Activated B cell treated with CpG ODN at 0.5 μM for 24 hours (primary cell): Measurements from ENCODE around the gene SLC27A2. TPM values are rescaled to one million over a fixed set of nuclear protein-coding genes. Genes with fewer than 3 reads are reported as not detected.
A peak's percentile ranks its signal among the peaks of the same experiment; 100 is the strongest.

Experiments
- ATAC-seq: fragments of 200-7000 bp; cut with Tn5 transposase; one replicate; pipeline ENCODE4 v1.10.0; 2021; ENCODE audit warnings: low read depth, mild to moderate bottlenecking, moderate library complexity
- CTCF ChIA-PET: fragments of 350-600 bp; sonication (Branson Sonifier 250); formaldehyde crosslinking; loops from one replicate; lab custom pipeline; 2021; ENCODE audit warnings: antibody characterized with exemption; lab: Charles Lee
- POLR2A ChIA-PET: fragments of 350-600 bp; sonication (Branson Sonifier 250); formaldehyde crosslinking; loops from one replicate; lab custom pipeline; 2021; ENCODE audit warnings: antibody characterized with exemption; lab: Charles Lee
- DNase-seq: peaks from one replicate; pipeline ENCODE4 v3.0.0; 2022
- H3K27ac Mint-ChIP-seq: one replicate; pipeline ENCODE4 v1.8.0; 2020; ENCODE audit warnings: mixed read lengths
- H3K27me3 Mint-ChIP-seq: one replicate; pipeline ENCODE4 v1.8.0; 2021; ENCODE audit warnings: mixed read lengths
- H3K36me3 Mint-ChIP-seq: one replicate; pipeline ENCODE4 v1.8.0; 2021; ENCODE audit warnings: low read depth, mixed read lengths
- H3K4me1 Mint-ChIP-seq: one replicate; pipeline ENCODE4 v1.8.0; 2021; ENCODE audit warnings: mixed read lengths
- H3K4me3 Mint-ChIP-seq: one replicate; pipeline ENCODE4 v1.8.0; 2020; ENCODE audit warnings: mild to moderate bottlenecking, mixed read lengths
- H3K9me3 Mint-ChIP-seq: one replicate; pipeline ENCODE4 v1.8.0; 2020; ENCODE audit warnings: mixed read lengths
- CTCF ChIP-seq: fragments of 200-600 bp; IDR thresholded peaks from one replicate; pipeline ENCODE4 v1.8.0; 2022; ENCODE audit warnings: antibody characterized with exemption, mild to moderate bottlenecking
- intact Hi-C: fragments of 100-400 bp; cut with micrococcal nuclease; formaldehyde crosslinking; loops from one replicate; pipeline ENCODE4 v1.15.1; 2024
- total RNA-seq: library from RNA; stranded (reverse); gene quantifications from 2 replicates; pipeline ENCODE4 v1.2.3, GENCODE V29; 2022

Gene SLC27A2
- total RNA-seq, 1 donor from 2014 or later, result 0.29 TPM

GRCh38 chr15:50180582-50180981 is 1.4 kb upstream of the SLC27A2 start:
- ChIA-PET CTCF (no interaction called here), POLR2A (no interaction called here)
- no peak overlapping the region for H3K27ac Mint-ChIP-seq
- ATAC-seq (no peak), DNase-seq (no peak)
- no peaks in the 10 kb centered on the region for H3K9me3 Mint-ChIP-seq
- H3K4me1 Mint-ChIP-seq, result peaks cover 16% of the 10 kb centered on the region
- intact Hi-C loops, result loop anchor here (5.0 kb wide), 1 partner anchor 727 kb away; the partner anchor contains the start of gene AP4E1
- no peaks in the 10 kb centered on the region for H3K36me3 Mint-ChIP-seq
- peaks cover 20% of the 10 kb centered on the region for H3K27me3 Mint-ChIP-seq
- TF ChIP-seq CTCF, result no peak
- no peak overlapping the region for H3K4me3 Mint-ChIP-seq

- Mint-ChIP-seq H3K4me1 (peaks cover 16% of the 10 kb centered on the region), H3K36me3 (no peaks in the 10 kb centered on the region), H3K4me3 (peak overlapping the region; percentile 90), H3K9me3 (no peaks in the 10 kb centered on the region), H3K27ac (no peak overlapping the region), H3K27me3 (peaks cover 20% of the 10 kb centered on the region)
- POLR2A ChIA-PET, result no interaction called here
- intact Hi-C loops, result loop anchor here (5.0 kb wide), 1 partner anchor 726 kb away; the partner anchor contains the start of gene AP4E1
- DNase-seq (no peak), ATAC-seq (no peak)
- TF ChIP-seq CTCF, result no peak
- CTCF ChIA-PET, result interaction anchor here (0.8 to 1.5 kb wide), 2 partner anchors 134 to 149 kb away, joined by 3 to 5 read pairs; no protein-coding TSS in a partner anchor
Observed at GRCh38 chr15:50181201-50181968, 611 bp upstream of the SLC27A2 start.

DNA sequence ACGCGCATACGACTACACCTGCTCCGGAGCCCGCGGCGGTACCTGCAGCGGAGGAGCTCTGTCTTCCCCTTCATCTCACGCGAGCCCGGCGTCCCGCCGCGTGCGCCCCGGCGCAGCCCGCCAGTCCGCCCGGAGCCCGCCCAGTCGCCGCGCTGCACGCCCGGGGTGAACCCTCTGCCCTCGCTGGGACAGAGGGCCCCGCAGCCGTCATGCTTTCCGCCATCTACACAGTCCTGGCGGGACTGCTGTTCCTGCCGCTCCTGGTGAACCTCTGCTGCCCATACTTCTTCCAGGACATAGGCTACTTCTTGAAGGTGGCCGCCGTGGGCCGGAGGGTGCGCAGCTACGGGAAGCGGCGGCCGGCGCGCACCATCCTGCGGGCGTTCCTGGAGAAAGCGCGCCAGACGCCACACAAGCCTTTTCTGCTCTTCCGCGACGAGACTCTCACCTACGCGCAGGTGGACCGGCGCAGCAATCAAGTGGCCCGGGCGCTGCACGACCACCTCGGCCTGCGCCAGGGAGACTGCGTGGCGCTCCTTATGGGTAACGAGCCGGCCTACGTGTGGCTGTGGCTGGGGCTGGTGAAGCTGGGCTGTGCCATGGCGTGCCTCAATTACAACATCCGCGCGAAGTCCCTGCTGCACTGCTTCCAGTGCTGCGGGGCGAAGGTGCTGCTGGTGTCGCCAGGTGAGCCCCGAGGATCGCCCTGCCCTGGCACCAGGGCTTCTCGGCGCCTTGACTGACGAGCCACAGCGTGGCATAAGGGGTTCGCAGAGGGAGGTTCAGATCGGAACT is 420 bp downstream of the SLC27A2 start:
- ChIA-PET POLR2A (interaction anchor here (0.5 kb wide), 1 partner anchor 714 kb away, joined by 3 read pairs; no protein-coding TSS in a partner anchor), CTCF (interaction anchor here (0.8 to 1.5 kb wide), 2 partner anchors 133 to 148 kb away, joined by 3 to 5 read pairs; no protein-coding TSS in a partner anchor)
- intact Hi-C loops, result loop anchor here (1.0 to 5.0 kb wide), 2 partner anchors 134 to 725 kb away; partner anchors contain the start of gene AP4E1
- peak overlapping the region; percentile 90 for H3K4me3 Mint-ChIP-seq
- peak; percentile 37 for DNase-seq
- H3K9me3 Mint-ChIP-seq, result no peaks in the 10 kb centered on the region
- TF ChIP-seq CTCF, result no peak
- H3K4me1 Mint-ChIP-seq, result peaks cover 16% of the 10 kb centered on the region
- peak; percentile 31 for ATAC-seq
- H3K27me3 Mint-ChIP-seq, result peaks cover 20% of the 10 kb centered on the region
- no peak overlapping the region for H3K27ac Mint-ChIP-seq
- H3K36me3 Mint-ChIP-seq, result no peaks in the 10 kb centered on the region

GRCh38 chr15:50183112-50183794 is 1.3 kb downstream of the SLC27A2 start:
- ChIA-PET CTCF (interaction anchor here (0.7 to 1.5 kb wide), 2 partner anchors 133 kb away, joined by 3 to 5 read pairs; no protein-coding TSS in a partner anchor), POLR2A (no interaction called here)
- intact Hi-C loops, result loop anchor here (5.0 kb wide), 1 partner anchor 724 kb away; the partner anchor contains the start of gene AP4E1
- no peak for DNase-seq
- no peak for TF ChIP-seq CTCF
- peaks cover 16% of the 10 kb centered on the region for H3K4me1 Mint-ChIP-seq
- no peaks in the 10 kb centered on the region for H3K36me3 Mint-ChIP-seq
- no peak for ATAC-seq
- peaks cover 16% of the 10 kb centered on the region for H3K27me3 Mint-ChIP-seq
- peak overlapping the region; percentile 90 for H3K4me3 Mint-ChIP-seq
- H3K27ac Mint-ChIP-seq, result no peak overlapping the region
- H3K9me3 Mint-ChIP-seq, result no peaks in the 10 kb centered on the region
